ENCODE data around the gene BRSK1. TPM values are rescaled to one million over a fixed set of nuclear protein-coding genes. Genes with fewer than 3 reads are reported as not detected.
A peak's percentile ranks its signal among the peaks of the same experiment; 100 is the strongest.

The BRSK1 gene
- 1 to 10 TPM in 1 of 2 donors, under 1 TPM in 1; 0.95 to 1.3 TPM for total RNA-seq
- long read RNA-seq, partial matches to known transcripts: 0 of 6 reads
- long read RNA-seq, other reads (novel, unspliced or antisense): 6 of 6 reads

- DNase-seq: peak; percentile 37 to 54
- ATAC-seq: no peak
- intact Hi-C loops (cut with DNase I, micrococcal nuclease): no loop called here
Observed at GRCh38 chr19:55283548-55284377, at the start of gene BRSK1. TSS of gene BRSK1 (plus strand) at chr19:55283997. CDS start at chr19:55284443, 446 bp downstream.

- DNase-seq: no peak
- intact Hi-C loops (cut with DNase I, micrococcal nuclease): no loop called here
- ATAC-seq: no peak
Observed at GRCh38 chr19:55238030-55238429, 45.8 kb upstream of the BRSK1 start.

- ATAC-seq (no peak), DNase-seq (no peak)
- intact Hi-C loops (cut with DNase I, micrococcal nuclease): no loop called here
Observed at GRCh38 chr19:55239004-55239403, 44.8 kb upstream of the BRSK1 start.

GRCh38 chr19:55240713-55241020, 43.1 kb upstream of the BRSK1 start:
- intact Hi-C loops (cut with DNase I, micrococcal nuclease): no loop called here
- DNase-seq: no peak
- no peak for ATAC-seq

- intact Hi-C loops (cut with DNase I, micrococcal nuclease): no loop called here
- DNase-seq (no peak), ATAC-seq (peak; percentile 6)
Observed at GRCh38 chr19:55241143-55241934, 42.5 kb upstream of the BRSK1 start.

DNA sequence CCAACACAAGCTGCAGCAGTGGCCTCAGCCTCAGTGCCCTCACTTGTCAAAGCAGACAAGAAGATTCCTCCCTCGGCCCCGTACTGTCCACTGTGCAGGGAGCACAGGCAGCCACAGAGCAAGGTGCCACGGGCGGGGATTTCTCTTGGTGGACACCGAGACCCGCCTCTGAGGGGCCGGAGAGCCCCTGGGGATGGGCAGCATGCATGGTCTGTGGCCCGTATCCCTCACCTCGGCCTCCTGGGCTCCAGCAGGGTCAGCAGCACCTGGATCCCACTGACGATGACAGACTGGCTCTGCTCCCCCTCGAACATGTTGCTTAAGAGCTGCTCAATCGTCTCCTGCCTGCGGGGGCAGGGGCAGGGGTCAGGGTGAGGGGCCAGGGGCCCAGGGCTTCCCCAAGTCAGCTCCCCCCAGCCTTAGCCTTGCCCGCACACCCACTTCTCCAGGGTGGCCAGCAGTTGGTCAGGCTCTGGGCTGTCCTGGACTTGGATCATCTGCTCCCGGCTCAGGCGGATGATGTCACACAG, 41.8 kb upstream of the BRSK1 start:
- DNase-seq (no peak), ATAC-seq (no peak)
- intact Hi-C loops (cut with DNase I, micrococcal nuclease): no loop called here

DNA sequence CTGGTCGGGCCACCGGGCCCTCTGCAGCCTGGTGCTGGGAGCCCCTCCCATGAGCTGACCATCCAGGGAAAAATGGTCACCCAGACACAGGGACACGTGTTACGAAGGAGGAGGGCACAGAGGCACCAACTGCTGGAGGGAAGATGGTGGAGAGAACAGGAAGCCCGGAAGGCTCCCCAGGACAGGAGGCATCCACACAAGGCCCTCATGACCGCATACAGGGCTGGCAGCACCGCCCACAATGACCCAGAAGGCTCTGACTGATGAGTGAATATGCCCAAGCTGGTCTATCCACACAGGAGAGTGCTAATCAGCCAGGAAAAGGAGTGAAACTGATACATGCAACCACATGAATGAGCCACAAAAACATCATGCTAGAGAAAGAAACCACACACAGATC, 41.3 kb upstream of the BRSK1 start:
- intact Hi-C loops (cut with DNase I, micrococcal nuclease): no loop called here
- ATAC-seq: no peak
- DNase-seq: no peak

DNA sequence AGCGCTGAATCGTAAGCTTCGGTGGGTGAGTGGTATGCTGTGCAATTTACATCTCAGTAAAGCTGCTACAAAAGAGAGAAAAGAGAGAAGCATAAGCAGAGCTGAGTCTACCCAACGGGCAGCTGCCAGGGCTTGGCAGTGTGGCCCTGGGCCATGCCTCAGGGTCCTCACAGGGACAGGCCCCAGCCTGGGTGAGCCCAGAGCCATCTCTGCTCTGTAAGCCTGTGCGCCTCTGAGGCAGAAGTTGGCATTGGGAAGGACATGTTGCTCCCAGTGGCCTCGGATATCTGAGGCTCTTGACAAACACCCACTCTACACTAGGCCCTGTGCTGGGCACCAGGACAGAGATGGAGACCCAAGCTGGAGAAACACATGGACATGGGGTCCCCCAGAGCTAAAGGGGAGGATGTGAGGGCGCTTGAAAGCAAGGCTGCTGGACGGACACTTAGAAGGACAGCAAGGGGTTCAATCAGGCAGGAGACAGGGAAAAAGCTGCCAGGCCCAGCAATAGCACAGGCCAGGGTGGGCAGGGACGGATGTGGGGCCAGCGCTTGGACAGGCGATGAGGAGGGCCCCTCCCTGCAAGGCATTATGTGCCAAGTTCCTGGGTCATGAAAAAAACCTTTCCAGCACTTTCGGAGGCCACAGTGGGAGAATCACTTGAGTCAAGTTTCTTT, 39.7 kb upstream of the BRSK1 start:
- intact Hi-C loops (cut with DNase I, micrococcal nuclease): no loop called here
- ATAC-seq: no peak
- no peak for DNase-seq

DNA sequence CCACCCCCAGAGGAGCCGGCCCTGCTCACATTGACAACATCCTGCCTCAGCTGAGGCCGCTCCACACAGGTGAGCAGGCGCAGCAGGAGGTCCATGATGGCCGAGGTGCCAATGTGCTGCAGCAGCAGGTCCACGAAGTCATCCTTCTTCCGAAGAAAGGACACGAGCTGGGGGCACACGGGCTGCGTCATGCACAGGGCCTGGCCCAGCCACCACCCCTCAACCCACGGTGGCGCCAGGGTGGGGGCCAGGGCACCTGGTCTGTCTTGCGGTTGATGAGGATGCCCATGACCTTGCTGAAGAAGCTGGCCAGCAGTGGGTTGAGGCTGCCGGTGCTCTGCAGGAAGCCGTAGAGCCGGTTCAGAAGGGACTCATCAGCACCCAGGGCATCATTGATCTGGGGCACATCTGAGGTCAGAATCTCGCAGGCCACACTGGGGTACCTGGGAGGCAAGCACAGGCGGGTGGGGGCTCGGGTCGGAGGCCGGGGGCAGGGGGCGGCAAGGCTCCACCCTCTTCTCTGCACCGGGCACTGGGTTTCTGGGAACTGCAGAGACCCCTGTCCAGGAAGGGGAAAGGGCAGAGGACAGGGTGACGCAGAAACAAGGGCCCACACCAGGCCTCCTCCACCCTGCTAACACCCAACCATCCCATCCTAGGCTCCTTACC, 38.4 kb upstream of the BRSK1 start:
- intact Hi-C loops (cut with DNase I, micrococcal nuclease): no loop called here
- ATAC-seq: no peak
- no peak for DNase-seq

DNA sequence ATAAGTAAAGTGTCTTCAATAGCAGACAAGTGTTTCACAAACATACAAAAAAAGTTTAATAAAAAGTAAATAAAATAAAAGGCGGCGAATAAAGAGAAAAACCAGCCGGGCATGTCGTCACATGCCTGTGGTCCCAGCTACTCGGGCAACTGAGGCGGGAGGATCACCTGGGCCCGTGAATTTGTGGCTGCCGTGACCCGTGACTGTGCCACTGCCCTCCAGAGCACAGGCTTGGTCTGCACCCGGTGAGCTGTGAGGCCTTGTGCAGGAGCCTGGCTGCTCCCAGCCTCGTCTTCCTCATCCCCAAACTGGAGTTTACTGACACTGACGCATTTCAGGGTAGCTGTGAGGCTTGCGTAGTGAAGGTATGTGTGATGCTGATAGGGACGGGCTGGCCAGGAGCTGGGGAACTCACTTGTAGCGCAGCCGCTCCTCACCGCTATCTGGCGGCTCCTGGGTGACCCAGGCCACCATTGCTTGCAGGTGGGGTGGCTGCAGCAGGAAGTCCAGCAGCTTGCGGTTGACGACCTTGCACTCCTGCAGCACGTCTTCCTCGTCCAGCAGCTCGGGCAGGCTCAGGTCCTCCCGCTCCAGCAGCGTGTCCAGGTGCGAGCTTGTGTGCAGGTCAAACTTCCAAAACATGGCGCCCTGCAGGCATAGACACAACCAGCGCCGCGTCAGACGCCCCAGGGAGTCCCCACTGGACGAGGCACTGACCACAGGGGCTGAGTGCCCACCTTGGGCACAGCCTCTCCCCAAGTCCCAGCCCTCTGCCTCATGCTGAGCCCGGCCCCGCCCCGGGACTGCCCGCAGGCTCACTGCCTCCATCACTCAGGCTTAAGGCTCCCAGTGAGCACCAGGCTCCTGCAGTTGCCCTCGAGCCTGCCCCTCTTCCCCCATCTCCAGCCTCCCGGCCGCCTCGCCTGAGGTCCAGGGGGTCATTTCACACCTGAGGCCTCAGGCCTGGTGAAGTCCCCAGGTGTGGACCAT, 37.0 kb upstream of the BRSK1 start:
- ATAC-seq (no peak), DNase-seq (no peak)

DNA sequence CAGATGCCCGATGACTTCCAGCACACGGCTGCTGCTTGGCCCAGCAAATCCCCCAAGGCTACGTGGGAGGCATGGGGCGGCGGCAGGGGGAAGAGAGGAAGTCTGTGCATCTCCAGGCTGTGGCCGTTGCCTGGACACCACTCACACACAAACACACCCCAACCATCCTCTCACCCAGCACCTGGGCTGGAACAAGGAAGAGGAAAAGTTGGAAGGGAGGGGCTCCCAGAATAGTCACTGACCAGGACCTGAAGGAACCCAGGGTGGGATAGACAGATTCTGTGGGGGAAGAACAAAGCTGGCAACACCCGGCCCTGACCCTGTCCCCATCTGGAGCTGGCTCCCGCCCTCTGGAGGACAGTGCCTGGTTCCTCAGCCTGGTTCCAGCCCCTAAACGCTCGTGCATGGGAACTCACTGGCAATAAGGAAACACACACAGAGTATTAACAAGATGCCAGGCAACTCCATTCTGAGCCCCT, 36.1 kb upstream of the BRSK1 start:
- ATAC-seq: peak; percentile 84

More for the DNA sequence above, 37.0 kb upstream of the BRSK1 start:
- intact Hi-C loops (cut with DNase I, micrococcal nuclease): no loop called here

DNA sequence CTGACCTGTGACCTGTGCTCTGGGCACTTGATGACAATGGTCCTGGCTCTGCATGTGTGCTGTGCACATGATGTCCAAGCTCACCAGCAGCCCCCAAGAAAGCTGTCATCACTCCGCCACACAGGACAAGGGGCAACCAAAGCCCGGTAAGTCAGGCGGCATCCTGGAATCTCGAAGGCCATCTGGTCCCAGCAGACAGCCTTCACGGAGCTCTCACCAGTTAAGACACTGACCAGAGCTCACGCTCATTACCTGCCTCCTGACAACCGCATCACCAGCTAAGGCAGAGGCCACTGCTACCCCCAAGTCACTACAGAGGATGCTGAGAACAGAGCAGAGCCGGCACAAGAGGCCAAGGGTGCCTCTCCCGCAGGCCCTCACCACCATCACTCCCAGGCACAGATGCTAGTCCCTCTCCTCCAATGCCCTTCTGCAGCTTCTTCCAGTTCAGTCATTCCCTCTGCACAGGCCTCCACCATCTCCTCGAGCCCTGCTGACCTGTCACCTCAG, 35.6 kb upstream of the BRSK1 start:
- ATAC-seq (no peak), DNase-seq (no peak)
- intact Hi-C loops (cut with DNase I, micrococcal nuclease): no loop called here

More for the DNA sequence above, 36.1 kb upstream of the BRSK1 start:
- intact Hi-C loops (cut with DNase I, micrococcal nuclease): no loop called here
- DNase-seq: peak; percentile 50 to 77

GRCh38 chr19:55248704-55249103, 35.1 kb upstream of the BRSK1 start:
- DNase-seq (no peak), ATAC-seq (no peak)
- intact Hi-C loops (cut with DNase I, micrococcal nuclease): no loop called here

- ATAC-seq (no peak), DNase-seq (no peak)
- intact Hi-C loops (cut with DNase I, micrococcal nuclease): no loop called here
Observed at GRCh38 chr19:55249841-55250240, 34.0 kb upstream of the BRSK1 start.

- DNase-seq: no peak
- intact Hi-C loops (cut with DNase I, micrococcal nuclease): no loop called here
- no peak for ATAC-seq
Observed at GRCh38 chr19:55250262-55251036, 33.3 kb upstream of the BRSK1 start.

- intact Hi-C loops (cut with DNase I, micrococcal nuclease): no loop called here
- DNase-seq: peak in 1 of 2 donors; percentile 68
- ATAC-seq: peak; percentile 34
Observed at GRCh38 chr19:55251341-55252081, 32.3 kb upstream of the BRSK1 start.

Measured in left colon (tissue), 2 donors.